Left renal pelvis (tissue), 4 donors: ENCODE results near the gene FLT4. TPM values are rescaled to one million over a fixed set of nuclear protein-coding genes. Genes with fewer than 3 reads are reported as not detected.
A peak's percentile ranks its signal among the peaks of the same experiment; 100 is the strongest.

Source experiments
- DNase-seq, 4 donors: peaks; one replicate each; pipeline ENCODE4 v3.0.0-alpha.2; 2013; ENCODE audit warnings: low read depth in 4 of 4, low spot score in 3 of 4
- polyA plus RNA-seq, 4 donors: library from polyadenylated mRNA; unstranded; fragments of 120-200 nt; gene quantifications; one replicate each; pipeline ENCODE4 v1.2.1, GENCODE V29; 2013; ENCODE audit not compliant: insufficient read length in 4 of 4

The FLT4 gene
- polyA plus RNA-seq, 4 donors: 9.3 to 32.5 (median 25.4) TPM

DNA sequence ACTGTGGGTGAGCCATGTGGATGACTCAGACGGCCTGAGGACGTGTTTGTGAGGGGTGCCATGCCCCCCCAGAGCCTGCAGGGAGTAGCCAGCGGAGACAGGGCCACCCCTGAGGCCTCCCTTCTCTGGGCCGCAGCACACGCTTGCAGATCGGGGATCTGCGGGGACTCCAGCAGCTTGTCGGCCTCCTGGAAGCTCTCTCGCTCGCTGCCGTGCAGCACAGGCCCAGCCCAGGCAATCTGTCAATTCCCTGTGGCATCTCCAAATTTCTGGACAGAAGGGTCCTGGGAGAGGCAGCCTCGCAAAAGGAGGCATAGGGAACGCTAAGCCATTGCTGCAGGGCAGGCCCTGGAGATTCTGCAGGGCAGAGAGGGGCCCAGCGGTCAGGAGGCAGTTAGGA is 21.2 kb downstream of the FLT4 start:
- DNase-seq: no peak

- no peak for DNase-seq
Observed at GRCh38 chr5:180627386-180628120, 21.8 kb downstream of the FLT4 start.

DNA sequence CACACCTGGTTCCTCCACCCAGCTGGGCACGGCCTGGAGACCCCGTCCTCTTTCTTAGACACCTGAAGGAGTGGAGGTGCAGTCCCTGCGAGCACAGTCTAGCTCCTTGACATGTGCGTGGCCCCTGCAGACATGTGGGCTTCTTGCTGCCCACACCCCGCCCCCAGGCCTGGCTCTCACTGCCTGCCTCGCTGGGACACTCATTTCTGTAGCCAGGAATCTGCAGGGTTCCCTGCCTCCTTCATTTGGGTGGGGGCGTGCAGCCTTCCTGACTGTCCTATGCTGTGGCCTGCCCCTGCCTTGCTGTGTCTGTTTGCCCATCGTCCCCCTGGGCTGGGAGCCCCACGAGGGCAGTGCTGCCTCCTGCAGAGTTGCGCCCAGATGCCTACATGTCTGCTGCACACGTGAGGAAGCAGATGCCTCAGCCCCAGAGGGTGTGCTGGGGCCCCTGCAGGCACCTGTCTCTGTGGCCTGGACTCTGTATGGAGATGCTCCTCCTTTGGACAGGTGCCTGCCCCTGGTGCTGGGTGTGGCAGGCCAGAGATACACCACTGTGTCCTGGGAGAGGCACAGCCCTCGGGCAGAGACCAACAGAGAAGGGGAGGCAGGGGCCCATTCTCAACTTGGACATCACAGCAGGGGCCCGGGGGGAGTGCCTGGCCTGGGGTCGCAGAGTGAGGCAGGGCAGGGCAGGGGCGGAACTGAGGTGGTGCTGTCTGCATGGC is 22.6 kb downstream of the FLT4 start:
- no peak for DNase-seq

DNA sequence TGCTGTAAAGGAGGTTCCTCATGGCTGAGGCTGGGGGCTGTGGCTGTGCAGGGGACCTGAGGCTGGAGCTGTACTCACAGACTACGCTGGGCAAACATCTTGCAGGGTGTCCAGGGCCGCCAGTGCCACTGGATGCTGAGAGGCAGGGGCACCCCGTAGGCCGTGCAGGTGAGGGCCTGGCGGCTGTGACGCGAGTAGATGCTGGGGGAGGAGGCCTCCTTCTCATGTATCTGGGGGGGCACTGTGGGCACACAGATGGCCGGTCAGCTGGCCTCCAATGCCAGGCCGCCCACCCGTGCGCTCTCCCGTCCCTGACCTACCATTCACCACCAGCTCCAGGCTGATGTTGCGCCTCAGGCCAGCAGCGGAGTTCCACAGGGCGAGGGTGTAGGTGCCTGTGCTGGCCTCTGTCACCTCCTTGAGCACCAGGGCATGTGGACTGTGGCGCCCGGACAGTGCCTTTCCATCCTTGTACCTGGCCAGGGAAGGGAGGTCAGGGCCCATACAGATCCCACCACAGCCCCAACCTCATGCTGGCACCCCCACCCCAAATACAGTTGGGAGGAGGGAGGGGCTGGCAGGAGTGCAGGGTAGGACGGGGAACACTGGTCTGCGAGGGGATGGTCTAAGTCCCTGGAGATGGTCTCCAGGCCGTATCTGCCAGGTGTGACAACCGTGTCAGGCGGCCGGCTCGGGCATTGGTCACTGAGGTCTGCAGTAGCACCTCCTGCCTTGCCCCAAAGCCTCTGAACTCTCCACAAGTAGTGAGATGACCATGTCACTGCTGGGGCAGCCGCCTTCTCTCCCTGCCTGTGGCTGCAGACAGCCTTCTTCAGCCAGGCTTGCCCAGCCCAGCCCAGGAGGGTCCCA is 23.4 kb downstream of the FLT4 start:
- no peak for DNase-seq

DNA sequence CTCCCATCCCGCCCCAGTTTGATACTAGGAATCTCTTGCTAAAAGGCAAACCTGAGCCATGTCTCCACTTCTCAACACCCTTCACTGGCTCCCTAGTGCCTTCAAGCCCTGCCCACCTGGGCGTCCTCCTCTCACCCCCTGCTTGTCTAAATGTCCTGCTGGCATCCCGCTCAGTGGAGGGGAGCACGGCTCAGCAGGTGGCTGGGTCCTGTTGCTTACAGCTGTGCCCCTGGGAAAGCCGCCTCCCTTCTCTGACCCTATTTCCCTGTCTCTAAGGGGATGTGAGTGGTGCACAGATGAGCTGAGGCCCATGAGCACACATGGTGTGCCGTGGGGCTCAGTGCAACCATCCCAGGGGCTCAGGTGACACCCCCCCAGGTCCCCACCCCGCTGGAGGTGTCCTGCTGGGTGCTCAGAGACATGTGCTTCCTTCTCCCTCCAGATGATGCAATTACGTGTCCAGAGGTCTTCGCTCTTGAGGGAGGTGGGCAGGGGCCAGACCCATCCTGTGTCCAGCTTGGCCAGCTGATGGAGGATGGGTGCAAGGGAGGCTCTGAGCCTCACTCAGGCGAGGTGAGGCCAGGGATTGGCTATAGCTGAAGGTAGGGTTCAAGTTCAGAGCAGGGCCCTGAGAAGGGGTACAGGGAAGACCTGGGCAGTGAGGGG is 24.1 kb downstream of the FLT4 start:
- no peak for DNase-seq

- DNase-seq: no peak
Observed at GRCh38 chr5:180624587-180624986, 24.8 kb downstream of the FLT4 start.

GRCh38 chr5:180623844-180624243 is 25.6 kb downstream of the FLT4 start:
- no peak for DNase-seq

DNA sequence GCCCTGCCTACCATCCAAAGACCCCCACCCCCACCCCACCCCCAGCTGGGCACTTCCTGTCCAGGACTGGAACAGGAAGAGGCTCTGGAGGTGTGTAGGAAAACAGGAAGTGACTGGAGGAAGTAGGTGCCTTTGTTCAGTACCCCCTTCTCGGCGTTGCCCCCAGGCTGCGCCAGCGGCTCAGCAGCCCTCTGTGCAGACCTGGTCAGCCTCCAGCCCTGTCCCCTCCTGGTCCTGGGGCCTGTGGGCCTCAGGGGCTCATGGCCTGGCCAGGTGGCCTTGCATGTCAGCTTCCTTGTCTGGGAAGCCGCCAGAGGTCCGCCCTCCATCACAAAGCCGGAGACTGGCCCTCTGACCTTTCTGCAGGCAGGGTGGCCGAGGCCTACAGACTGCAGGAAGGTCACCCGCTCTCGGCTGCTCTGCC is 26.0 kb downstream of the FLT4 start:
- DNase-seq: no peak

GRCh38 chr5:180622910-180623309 is 26.5 kb downstream of the FLT4 start:
- DNase-seq: no peak

- DNase-seq: no peak
Observed at GRCh38 chr5:180621311-180621710, 28.1 kb downstream of the FLT4 start.

DNA sequence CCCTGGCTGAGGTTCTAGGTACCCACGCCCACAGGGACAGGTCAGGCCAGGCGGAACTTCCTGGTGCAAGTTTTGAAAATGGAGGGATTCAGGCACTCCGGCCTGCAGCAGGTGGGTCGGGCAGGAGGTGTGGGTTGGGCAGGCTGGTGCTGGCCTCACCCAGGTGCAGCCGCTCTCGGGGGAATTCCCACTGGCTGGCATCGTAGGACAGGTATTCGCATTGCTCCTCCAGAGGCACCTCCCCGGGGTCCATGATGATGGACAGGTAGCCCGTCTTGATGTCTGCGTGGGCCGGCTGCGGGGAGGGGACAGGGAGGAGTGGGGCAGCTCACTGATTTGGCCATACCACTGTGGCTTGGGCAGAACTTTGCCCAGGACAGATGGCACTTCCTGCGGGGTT is 29.4 kb downstream of the FLT4 start:
- DNase-seq: no peak

GRCh38 chr5:180619563-180619915 is 29.9 kb downstream of the FLT4 start:
- no peak for DNase-seq

DNA sequence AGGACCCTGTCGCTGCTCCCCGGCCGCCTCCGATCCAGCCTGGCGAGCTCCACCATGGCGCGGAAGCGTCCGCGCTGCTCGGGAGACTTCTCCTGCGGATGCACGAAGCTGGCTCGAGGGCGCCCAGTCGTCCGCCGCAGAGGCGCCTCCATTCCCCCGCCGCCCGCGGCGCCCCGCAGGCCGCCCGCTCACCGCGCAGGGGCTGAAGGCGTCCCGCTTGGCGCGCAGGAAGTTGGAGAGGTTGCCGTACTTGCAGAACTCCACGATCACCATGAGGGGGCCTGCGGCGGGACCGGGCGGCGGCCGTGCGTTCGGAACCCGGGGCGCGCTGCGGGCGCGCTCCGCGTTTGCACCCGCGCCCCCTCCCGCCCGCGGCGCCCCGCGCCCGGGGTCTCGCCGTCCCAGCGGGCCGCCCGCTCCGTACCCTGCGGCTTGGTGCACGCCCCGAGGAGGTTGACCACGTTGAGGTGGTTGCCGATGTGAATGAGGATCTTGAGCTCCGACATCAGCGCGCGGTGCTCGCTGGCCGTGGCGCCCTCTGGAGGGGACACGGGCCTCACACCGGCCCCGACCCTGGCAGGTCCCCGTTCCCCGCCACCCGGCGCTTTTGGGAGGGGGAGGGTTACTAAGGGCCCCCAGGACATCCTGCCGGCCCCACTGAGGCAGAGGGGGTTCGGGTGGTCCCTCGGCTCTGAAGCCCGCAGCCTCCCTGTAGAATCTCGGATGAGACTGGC is 30.4 kb downstream of the FLT4 start:
- no peak for DNase-seq

DNA sequence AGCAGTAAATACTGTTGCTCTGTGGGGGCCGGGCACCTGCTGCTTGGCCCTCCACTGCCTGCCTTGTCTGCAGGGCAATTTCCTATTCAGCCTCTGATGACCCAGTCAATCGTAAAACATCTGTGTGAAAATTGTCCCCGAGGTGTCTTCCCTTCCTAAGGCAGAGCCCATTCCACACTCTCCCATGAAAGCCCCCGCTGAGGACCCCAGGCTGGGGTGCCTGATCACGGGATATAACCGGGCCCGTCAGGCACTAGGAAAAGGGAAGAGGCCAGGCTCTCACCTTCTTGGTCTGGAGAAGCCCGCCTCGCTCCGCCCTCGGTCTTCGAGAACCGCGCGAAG is 30.9 kb downstream of the FLT4 start:
- no peak for DNase-seq

DNA sequence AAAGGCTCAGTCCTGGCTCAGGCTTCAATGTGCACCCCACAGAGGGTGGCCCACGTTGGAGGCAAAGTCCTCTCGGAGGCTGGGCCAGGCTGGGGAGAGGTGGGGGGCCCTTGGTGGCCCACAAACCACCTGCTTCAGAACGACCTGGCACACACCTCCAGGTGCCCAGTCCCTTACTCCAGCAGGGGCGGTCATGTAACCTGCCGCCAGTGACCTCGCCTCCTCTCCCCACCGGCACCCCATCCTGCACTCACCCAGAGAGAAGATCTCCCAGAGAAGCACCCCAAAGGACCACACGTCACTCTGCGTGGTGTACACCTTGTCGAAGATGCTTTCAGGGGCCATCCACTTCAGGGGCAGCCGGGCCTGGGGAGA is 35.6 kb downstream of the FLT4 start:
- no peak for DNase-seq

DNA sequence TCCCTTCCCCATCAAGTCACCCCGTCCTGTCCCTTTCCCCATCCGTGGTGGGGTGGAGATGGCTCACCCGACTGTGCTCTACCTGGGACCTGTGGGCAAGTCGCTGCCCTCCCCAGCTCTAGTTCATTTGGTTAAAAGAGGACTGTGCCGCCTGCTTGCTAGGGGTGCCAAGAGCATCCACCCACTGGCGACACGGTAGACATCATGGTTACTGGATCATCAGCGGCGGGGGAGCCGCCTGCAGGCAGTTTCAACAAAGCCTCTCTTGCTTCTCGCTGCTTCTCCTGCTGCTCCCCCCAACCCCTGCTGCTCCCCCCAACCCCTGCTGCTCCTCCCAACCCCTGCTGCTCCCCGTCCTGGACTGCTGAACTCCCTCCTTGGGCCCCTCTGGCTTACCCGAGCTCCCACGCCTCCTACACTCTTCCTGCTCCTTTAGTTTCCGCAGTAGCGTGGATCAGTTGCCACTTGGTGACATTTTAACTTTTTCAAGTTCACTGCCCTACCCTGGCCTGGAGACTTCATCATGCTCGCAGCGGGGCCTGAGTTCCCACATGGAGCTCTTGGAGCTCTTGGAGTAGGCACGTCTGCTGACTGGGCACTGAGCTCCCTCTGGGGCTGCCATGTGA is 36.1 kb downstream of the FLT4 start:
- DNase-seq: peak in 1 of 4 donors; percentile 40

- DNase-seq: no peak
Observed at GRCh38 chr5:180612683-180613082, 36.7 kb downstream of the FLT4 start.

DNA sequence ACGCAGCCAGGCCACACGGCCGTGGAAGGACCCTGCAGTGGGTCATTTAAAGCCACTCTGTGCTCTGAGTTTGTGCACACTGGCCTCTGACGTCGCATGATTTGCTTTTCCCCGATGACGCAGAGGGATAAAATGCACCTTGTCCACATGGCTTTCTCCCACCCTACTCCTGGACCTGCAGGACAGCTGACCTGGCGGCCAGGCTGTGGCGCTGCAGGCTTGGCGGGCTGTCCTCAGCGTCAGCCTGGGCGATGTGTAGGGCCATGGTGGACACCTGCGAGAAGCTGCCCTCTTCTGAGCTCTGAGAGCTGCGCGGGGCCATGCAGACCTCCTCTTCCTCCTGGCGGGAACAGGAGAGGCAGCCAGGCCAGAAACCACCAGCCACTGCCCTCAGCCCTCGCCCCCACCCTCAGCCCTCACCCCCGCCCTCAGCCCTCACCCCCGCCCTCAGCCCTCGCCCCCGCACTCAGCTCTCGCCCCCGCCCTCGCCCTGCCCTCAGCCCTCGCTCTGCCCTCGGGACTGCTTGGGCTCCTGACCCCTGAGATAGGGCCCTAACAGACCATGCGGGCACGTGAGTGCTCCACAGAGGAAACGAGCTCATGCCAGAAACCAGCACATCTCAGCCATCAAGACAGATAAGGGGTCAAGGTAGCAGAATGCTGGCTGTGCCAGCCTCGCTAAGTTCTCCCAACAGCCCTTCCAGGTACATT is 38.1 kb downstream of the FLT4 start:
- DNase-seq: no peak

- DNase-seq: no peak
Observed at GRCh38 chr5:180609817-180610550, 39.4 kb downstream of the FLT4 start.
